Measurements from ENCODE around the gene IFNA21. TPM values are rescaled to one million over a fixed set of nuclear protein-coding genes. Genes with fewer than 3 reads are reported as not detected.

Gene IFNA21
- total and polyA plus RNA-seq, 2 of the 4 experiments (the other 2 are of a cell fraction) = not detected

- BruUV-seq (replicated peaks) = no TSS peak
- Histone ChIP-seq H3K4me2 (ENCODE audit: low read depth, low read length) (no peak overlapping the region), H2AK5ac (ENCODE audit: low read depth, low read length) (no peak overlapping the region), H3K4me3 (ENCODE audit: insufficient read depth, low read depth, low read length) (no peak overlapping the region), H4K5ac (ENCODE audit: low read depth, low read length) (no peak overlapping the region), H3K9me1 (ENCODE audit: insufficient read depth, low read length) (no peaks in the 10 kb centered on the region), H2BK20ac (ENCODE audit: low read depth, low read length) (no peak overlapping the region), H2BK15ac (ENCODE audit: low read depth, low read length) (no peak overlapping the region), H2BK120ac (ENCODE audit: low read depth, low read length) (no peak overlapping the region), H3K36me3 (ENCODE audit: control insufficient read depth, insufficient read depth, low read length) (no peaks in the 10 kb centered on the region), H3K14ac (replicated peaks; ENCODE audit: low read depth, low read length) (no peak overlapping the region), H3K9ac (ENCODE audit: low read depth, low read length) (no peak overlapping the region), H4K91ac (ENCODE audit: insufficient read depth, low read depth, low read length) (no peak overlapping the region), H3K18ac (ENCODE audit: low read depth, low read length) (no peak overlapping the region), H3K27ac (ENCODE audit: insufficient read depth, low read length) (no peak overlapping the region), H2BK5ac (ENCODE audit: low read depth, low read length, poor library complexity, severe bottlenecking) (no peak overlapping the region), H3K9me3 (ENCODE audit: control insufficient read depth, insufficient read depth, low read length) (no peaks in the 10 kb centered on the region), H3K79me1 (ENCODE audit: low read depth in 1 of 2, low read length in 2 of 2) (no peaks in the 10 kb centered on the region), H3K4me1 (ENCODE audit: control insufficient read depth, insufficient read depth, low read length) (no peaks in the 10 kb centered on the region), H3K27me3 (ENCODE audit: control insufficient read depth, insufficient read depth, low read length) (no peaks in the 10 kb centered on the region), H4K20me1 (ENCODE audit: insufficient read depth, low read length) (no peaks in the 10 kb centered on the region), H2AFZ (replicated peaks; ENCODE audit: low read length, poor library complexity) (no peak overlapping the region), H4K8ac (ENCODE audit: low read depth in 2 of 2, low read length in 2 of 2) (no peak overlapping the region), H3K23ac (ENCODE audit: low read depth, low read length) (no peak overlapping the region), H2AK9ac (replicated peaks; ENCODE audit: low read depth, low read length, poor library complexity) (no peak overlapping the region), H3K4ac (ENCODE audit: low read depth, low read length) (no peak overlapping the region), H3K56ac (ENCODE audit: extremely low read depth, insufficient read depth, low read length) (no peak overlapping the region)
- ChIA-PET POLR2A (ENCODE audit: unreplicated experiment) (no interaction called here), CTCF (no interaction called here)
- WGBS, 2 experiments (ENCODE audit: extremely low coverage in 2 of 2, insufficient read length in 1 of 2) = no CpG with 5 or more reads among the region's 1 CpG
- TF ChIP-seq POLR2A (IDR thresholded peaks at IDR 0.05; ENCODE audit: low read depth, low read length) = no peak
- ATAC-seq (ENCODE audit: low read depth) = no peak
- no peak for DNase-seq
- in situ Hi-C loops (cut with MboI; ENCODE audit: low sequenced_read_pairs) = no loop called here
- dilution Hi-C loops (cut with HindIII; ENCODE audit: low sequenced_read_pairs, unreplicated experiment) = no loop called here
- intact Hi-C loops (cut with micrococcal nuclease) = no loop called here
These were observed 944 bp downstream of the IFNA21 start for GRCh38 chr9:21165516-21165915.
